ENCODE results near the gene SORCS3. TPM values are rescaled to one million over a fixed set of nuclear protein-coding genes. Genes with fewer than 3 reads are reported as not detected.

SORCS3 gene
- total RNA-seq, 1 experiment from 2014 or later = not detected

GRCh38 chr10:104639590-104640338, 1.3 kb upstream of the SORCS3 start:
- intact Hi-C loops (cut with micrococcal nuclease) = no loop called here
- CTCF ChIA-PET = no interaction called here
- H3K4me1 ChIP-seq (ENCODE audit: insufficient read depth, low read length) = no peaks in the 10 kb centered on the region
- H3K4me2 ChIP-seq (ENCODE audit: low read length) = no peak overlapping the region
- H3K79me2 ChIP-seq (ENCODE audit: low read length) = no peaks in the 10 kb centered on the region
- H3K9me3 ChIP-seq (ENCODE audit: low read length) = no peaks in the 10 kb centered on the region
- POLR2A ChIA-PET (ENCODE audit: unreplicated experiment) = no interaction called here
- ATAC-seq = no peak
- H3K27me3 ChIP-seq (ENCODE audit: low read length) = peaks cover 39% of the 10 kb centered on the region
- no peaks in the 10 kb centered on the region for H3F3A ChIP-seq (ENCODE audit: low read length, unreplicated experiment)
- no peak for DNase-seq
- no peaks in the 10 kb centered on the region for H4K20me1 ChIP-seq (ENCODE audit: low read length)
- H3K9me2 ChIP-seq (replicated peaks; ENCODE audit: low read length) = no peaks in the 10 kb centered on the region
- H3K9ac ChIP-seq (ENCODE audit: low read length) = no peak overlapping the region
- H3K36me3 ChIP-seq (ENCODE audit: low read depth, low read length) = no peaks in the 10 kb centered on the region
- no peak overlapping the region for H3K27ac ChIP-seq (ENCODE audit: low read length)
- no peak for TF ChIP-seq CTCF (conservative IDR thresholded peaks at IDR 0.05; ENCODE audit: low read depth, low read length)
- no peak overlapping the region for H2AFZ ChIP-seq (ENCODE audit: low read length)
- BruUV-seq (replicated peaks) = no TSS peak
- H3K4me3 ChIP-seq (ENCODE audit: low read length) = no peak overlapping the region

GRCh38 chr10:104640339-104641186, 527 bp upstream of the SORCS3 start:
- no peak overlapping the region for H3K4me2 ChIP-seq (ENCODE audit: low read length)

More at GRCh38 chr10:104640339-104641186, 527 bp upstream of the SORCS3 start:
- H3K4me3 ChIP-seq (ENCODE audit: low read length) = no peak overlapping the region
- BruUV-seq (replicated peaks) = no TSS peak
- no peaks in the 10 kb centered on the region for H3K9me3 ChIP-seq (ENCODE audit: low read length)
- no peak for TF ChIP-seq CTCF (conservative IDR thresholded peaks at IDR 0.05; ENCODE audit: low read depth, low read length)
- TF ChIP-seq EZH2 (IDR thresholded peaks at IDR 0.05; ENCODE audit: low read length, unreplicated experiment) = no peak
- no peak for TF ChIP-seq EZH2phosphoT487 (IDR thresholded peaks at IDR 0.05; ENCODE audit: borderline replicate concordance, low read length)
- CTCF ChIA-PET = no interaction called here
- H3K9me2 ChIP-seq (replicated peaks; ENCODE audit: low read length) = no peaks in the 10 kb centered on the region
- no peaks in the 10 kb centered on the region for H4K20me1 ChIP-seq (ENCODE audit: low read length)
- POLR2A ChIA-PET (ENCODE audit: unreplicated experiment) = no interaction called here
- H2AFZ ChIP-seq (ENCODE audit: low read length) = no peak overlapping the region
- H3K9ac ChIP-seq (ENCODE audit: low read length) = no peak overlapping the region
- no peaks in the 10 kb centered on the region for H3K4me1 ChIP-seq (ENCODE audit: insufficient read depth, low read length)
- H3K27me3 ChIP-seq (ENCODE audit: low read length) = peaks cover 35% of the 10 kb centered on the region
- H3K27ac ChIP-seq (ENCODE audit: low read length) = no peak overlapping the region
- ATAC-seq (no peak), DNase-seq (no peak)
- intact Hi-C loops (cut with micrococcal nuclease) = no loop called here
- no peaks in the 10 kb centered on the region for H3F3A ChIP-seq (ENCODE audit: low read length, unreplicated experiment)
- no peaks in the 10 kb centered on the region for H3K79me2 ChIP-seq (ENCODE audit: low read length)
- H3K36me3 ChIP-seq (ENCODE audit: low read depth, low read length) = no peaks in the 10 kb centered on the region

Data from PC-3 (cell line).